ENCODE measurements around the gene AADACL3. TPM values are rescaled to one million over a fixed set of nuclear protein-coding genes. Genes with fewer than 3 reads are reported as not detected.

Gene AADACL3
- total and polyA plus RNA-seq, 2 of the 8 experiments (the other 6 are each of a cell fraction or from before 2014, with no cell fraction given), result 0.33 to 2.3 TPM

DNA sequence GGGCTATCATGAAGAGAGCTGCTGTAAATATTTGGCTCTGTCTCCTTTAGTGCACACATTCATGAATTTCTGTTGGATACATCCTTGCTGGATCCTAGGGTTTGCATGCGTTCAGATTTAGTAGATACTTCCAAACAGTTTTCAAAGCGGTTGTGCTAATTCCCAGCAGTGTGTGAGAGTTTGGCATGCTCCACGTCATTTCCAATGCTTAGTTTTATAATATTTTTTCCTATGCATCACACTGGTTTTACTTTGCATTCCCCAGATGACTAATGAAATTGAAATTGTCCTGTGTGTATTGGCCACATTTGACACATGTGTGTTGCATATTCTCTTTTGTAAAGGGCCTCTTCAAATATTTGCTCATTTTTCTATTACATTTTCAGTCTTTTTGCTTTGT, 18.5 kb upstream of the AADACL3 start:
- Histone ChIP-seq H2BK20ac (ENCODE audit: low read length) (no peak overlapping the region), H4K8ac (ENCODE audit: extremely low read depth, insufficient read depth, low read length) (no peak overlapping the region), H3K23me2 (ENCODE audit: low read depth, low read length) (no peaks in the 10 kb centered on the region), H3K79me1 (ENCODE audit: low read depth, low read length) (no peaks in the 10 kb centered on the region), H2BK12ac (ENCODE audit: low read depth, low read length) (no peak overlapping the region), H3K4me3 (ENCODE audit: extremely low read depth in 1 of 4, insufficient read depth in 2 of 4, low read depth in 3 of 4, low read length in 4 of 4) (no peak overlapping the region), H3K9ac (replicated peaks in 1 of 4; ENCODE audit: extremely low read depth in 1 of 4, low read depth in 3 of 4, low read length in 3 of 4) (no peak overlapping the region), H4K91ac (replicated peaks; ENCODE audit: insufficient read length, low read length) (no peak overlapping the region), H3K9me3 (ENCODE audit: insufficient read depth in 2 of 2, low read depth in 1 of 2, low read length in 1 of 2) (peaks cover 0 to 5% of the 10 kb centered on the region in 2 experiments; a peak in 1 of 4 replicates), H3K27ac (ENCODE audit: low read depth, low read length) (no peak overlapping the region), H2BK15ac (ENCODE audit: low read length) (no peak overlapping the region), H2AFZ (ENCODE audit: low read length) (no peak overlapping the region), H2BK5ac (ENCODE audit: low read depth, low read length) (no peak overlapping the region), H3K4me1 (replicated peaks in 1 of 4; ENCODE audit: control insufficient read depth in 3 of 4, insufficient read depth in 4 of 4, low read length in 3 of 4) (no peaks in the 10 kb centered on the region; a peak in 1 of 7 replicates), H3K14ac (ENCODE audit: insufficient read length) (no peak overlapping the region), H2BK120ac (replicated peaks; ENCODE audit: low read depth, low read length) (no peak overlapping the region), H3K4ac (replicated peaks; ENCODE audit: insufficient read length, low read depth, low read length) (no peak overlapping the region), H3K23ac (ENCODE audit: insufficient read length) (no peak overlapping the region), H3K56ac (replicated peaks; ENCODE audit: insufficient read length, low read depth, low read length) (no peak overlapping the region), H3K36me3 (ENCODE audit: control insufficient read depth in 2 of 4, insufficient read depth in 4 of 4, low read length in 3 of 4) (no peaks in the 10 kb centered on the region), H2AK5ac (ENCODE audit: low read depth, low read length) (no peak overlapping the region), H3K4me2 (ENCODE audit: insufficient read depth in 1 of 2, low read depth in 2 of 2, low read length in 2 of 2) (no peak overlapping the region), H3K18ac (ENCODE audit: extremely low read depth, low read length) (no peak overlapping the region), H3K79me2 (ENCODE audit: control insufficient read depth in 1 of 2, insufficient read depth in 2 of 2, low read length in 2 of 2) (no peaks in the 10 kb centered on the region), H3K27me3 (replicated peaks in 1 of 4; ENCODE audit: control insufficient read depth in 3 of 4, extremely low read depth in 1 of 4, insufficient read depth in 3 of 4, low read length in 3 of 4) (no peaks in the 10 kb centered on the region), H4K20me1 (replicated peaks in 1 of 2; ENCODE audit: control insufficient read depth in 1 of 2, insufficient read depth in 2 of 2, low read length in 2 of 2) (no peaks in the 10 kb centered on the region), H4K5ac (ENCODE audit: insufficient read length, low read depth, low read length) (no peak overlapping the region)
- TF ChIP-seq RFX5 (IDR thresholded peaks at IDR 0.05; ENCODE audit: borderline replicate concordance, low read depth, low read length) (no peak), SRF (IDR thresholded peaks at IDR 0.05; ENCODE audit: low read depth, low read length) (no peak), SAP30 (IDR thresholded peaks at IDR 0.05; ENCODE audit: insufficient read depth, insufficient replicate concordance, low read length) (no peak), BACH1 (IDR thresholded peaks at IDR 0.05; ENCODE audit: low read length) (no peak), CEBPB (IDR thresholded peaks at IDR 0.05; ENCODE audit: low read depth, low read length) (no peak), SIRT6 (IDR thresholded peaks at IDR 0.05; ENCODE audit: low read length) (no peak)
- TF ChIP-seq, protein P1, sequence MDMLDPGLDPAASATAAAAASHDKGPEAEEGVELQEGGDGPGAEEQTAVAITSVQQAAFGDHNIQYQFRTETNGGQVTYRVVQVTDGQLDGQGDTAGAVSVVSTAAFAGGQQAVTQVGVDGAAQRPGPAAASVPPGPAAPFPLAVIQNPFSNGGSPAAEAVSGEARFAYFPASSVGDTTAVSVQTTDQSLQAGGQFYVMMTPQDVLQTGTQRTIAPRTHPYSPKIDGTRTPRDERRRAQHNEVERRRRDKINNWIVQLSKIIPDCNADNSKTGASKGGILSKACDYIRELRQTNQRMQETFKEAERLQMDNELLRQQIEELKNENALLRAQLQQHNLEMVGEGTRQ (IDR thresholded peaks at IDR 0.05; ENCODE audit: low read length), result no peak
- FAIRE-seq (no peak), DNase-seq (ENCODE audit: low read depth in 1 of 2, low spot score in 2 of 2) (no peak)
- CTCF ChIA-PET (ENCODE audit: partially characterized antibody), result no interaction called here
- 89% methylated on average over 3 of the region's 3 CpGs; no CpG with 5 or more reads in 1 of the 2 experiments for WGBS, 2 experiments (ENCODE audit: extremely low coverage in 1 of 2, insufficient coverage in 1 of 2, insufficient read length in 1 of 2, insufficient replicate concordance in 2 of 2, low coverage in 1 of 2, low lambda C conversion rate in 2 of 2, missing lambda C conversion rate in 1 of 2)
- POLR2A ChIA-PET (ENCODE audit: partially characterized antibody), result no interaction called here
